SK-N-SH treated with all-trans-retinoic acid at 6 μM for 48 hours (cell line): ENCODE data around the gene UBR3.

Experiments
- ATAC-seq: fragments of 200-7000 bp; cut with Tn5 transposase; 3 replicates; pipeline ENCODE4 v1.9.1; 2020; ENCODE audit warnings: mild to moderate bottlenecking, moderate library complexity
- ARNTL ChIP-seq: fragments of 450-650 bp; formaldehyde crosslinking; IDR thresholded peaks from 2 replicates; pipeline ENCODE4 v1.5.0; 2020; ENCODE audit warnings: low read depth, mild to moderate bottlenecking, moderate library complexity, borderline replicate concordance
- BACH2 ChIP-seq: fragments of 250-450 bp; sonication (Bioruptor Pico); IDR thresholded peaks from 2 replicates; pipeline ENCODE4 v1.9.0; 2021; ENCODE audit warnings: mild to moderate bottlenecking, borderline replicate concordance
- CSDC2 ChIP-seq: fragments of 250-450 bp; sonication (Bioruptor Pico); IDR thresholded peaks from 2 replicates; pipeline ENCODE4 v1.5.0; 2020; ENCODE audit warnings: mild to moderate bottlenecking, moderate library complexity
- ESRRG ChIP-seq: fragments of 250-450 bp; sonication (Bioruptor Pico); IDR thresholded peaks from 2 replicates; pipeline ENCODE4 v1.6.1; 2021; ENCODE audit warnings: mild to moderate bottlenecking
- GLIS3 ChIP-seq: fragments of 250-450 bp; sonication (Bioruptor Pico); IDR thresholded peaks from 2 replicates; pipeline ENCODE4 v1.5.0; 2020; ENCODE audit warnings: mild to moderate bottlenecking, moderate library complexity
- ISL1 ChIP-seq: fragments of 250-450 bp; sonication (Bioruptor Pico); IDR thresholded peaks from 2 replicates; pipeline ENCODE4 v2.1.2; 2022; ENCODE audit warnings: mild to moderate bottlenecking, moderate library complexity
- OSR1 ChIP-seq: fragments of 250-450 bp; sonication (Bioruptor Pico); IDR thresholded peaks from 2 replicates; pipeline ENCODE4 v1.8.0; 2022; ENCODE audit warnings: moderate library complexity, mild to moderate bottlenecking, inconsistent platforms
- RARB ChIP-seq: fragments of 250-450 bp; sonication (Bioruptor Pico); IDR thresholded peaks from 2 replicates; pipeline ENCODE4 v1.8.0; 2021; ENCODE audit warnings: mild to moderate bottlenecking, moderate library complexity
- SNAI2 ChIP-seq: fragments of 250-450 bp; sonication (Bioruptor Pico); IDR thresholded peaks from 2 replicates; pipeline ENCODE4 v1.5.0; 2020; ENCODE audit warnings: mild to moderate bottlenecking, moderate library complexity
- TCF4 ChIP-seq: fragments of 250-450 bp; sonication (Bioruptor Pico); IDR thresholded peaks from 2 replicates; pipeline ENCODE4 v1.8.0; 2021; ENCODE audit warnings: mild to moderate bottlenecking, moderate library complexity, borderline replicate concordance
- ZFP30 ChIP-seq: fragments of 450-650 bp; formaldehyde crosslinking; IDR thresholded peaks from 2 replicates; pipeline ENCODE4 v1.5.0; 2022; ENCODE audit warnings: mild to moderate bottlenecking, moderate library complexity
- ZNF565 ChIP-seq: fragments of 450-650 bp; formaldehyde crosslinking; conservative IDR thresholded peaks from 2 replicates; pipeline ENCODE4 v1.5.0; 2020; ENCODE audit warnings: low read depth, mild to moderate bottlenecking, moderate library complexity
- ZNF70 ChIP-seq: fragments of 450-650 bp; formaldehyde crosslinking; IDR thresholded peaks from 2 replicates; pipeline ENCODE4 v1.5.0; 2020; ENCODE audit warnings: mild to moderate bottlenecking, moderate library complexity
- TF ChIP-seq, protein P1 (sequence below): fragments of 250-450 bp; sonication (Bioruptor Pico); IDR thresholded peaks from 2 replicates; pipeline ENCODE4 v1.5.0; 2020; ENCODE audit warnings: mild to moderate bottlenecking, moderate library complexity
- TF ChIP-seq, protein P2 (sequence below): fragments of 250-450 bp; sonication (Bioruptor Pico); IDR thresholded peaks from 2 replicates; pipeline ENCODE4 v1.8.0; 2020; ENCODE audit warnings: mild to moderate bottlenecking, moderate library complexity, borderline replicate concordance

The UBR3 gene

DNA sequence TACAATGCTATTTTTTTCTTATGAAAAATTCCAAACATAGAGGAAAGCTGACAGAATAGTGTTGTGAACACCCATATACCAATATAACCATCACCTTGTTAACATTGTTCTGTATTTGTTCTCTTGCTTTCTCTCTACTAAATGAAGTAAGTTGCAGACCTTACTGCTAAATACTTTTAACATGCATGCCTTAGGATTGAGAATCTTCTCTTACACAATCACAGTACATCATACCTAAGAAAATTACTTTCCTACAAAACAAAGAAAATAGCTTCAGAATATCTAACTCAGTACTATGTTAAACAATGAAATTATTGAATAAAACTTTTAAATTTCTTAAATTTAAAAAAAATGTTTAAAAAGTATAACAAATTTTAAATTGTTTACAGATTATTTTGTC lies 136.5 kb downstream of the UBR3 start:
- TF ChIP-seq, protein P1, sequence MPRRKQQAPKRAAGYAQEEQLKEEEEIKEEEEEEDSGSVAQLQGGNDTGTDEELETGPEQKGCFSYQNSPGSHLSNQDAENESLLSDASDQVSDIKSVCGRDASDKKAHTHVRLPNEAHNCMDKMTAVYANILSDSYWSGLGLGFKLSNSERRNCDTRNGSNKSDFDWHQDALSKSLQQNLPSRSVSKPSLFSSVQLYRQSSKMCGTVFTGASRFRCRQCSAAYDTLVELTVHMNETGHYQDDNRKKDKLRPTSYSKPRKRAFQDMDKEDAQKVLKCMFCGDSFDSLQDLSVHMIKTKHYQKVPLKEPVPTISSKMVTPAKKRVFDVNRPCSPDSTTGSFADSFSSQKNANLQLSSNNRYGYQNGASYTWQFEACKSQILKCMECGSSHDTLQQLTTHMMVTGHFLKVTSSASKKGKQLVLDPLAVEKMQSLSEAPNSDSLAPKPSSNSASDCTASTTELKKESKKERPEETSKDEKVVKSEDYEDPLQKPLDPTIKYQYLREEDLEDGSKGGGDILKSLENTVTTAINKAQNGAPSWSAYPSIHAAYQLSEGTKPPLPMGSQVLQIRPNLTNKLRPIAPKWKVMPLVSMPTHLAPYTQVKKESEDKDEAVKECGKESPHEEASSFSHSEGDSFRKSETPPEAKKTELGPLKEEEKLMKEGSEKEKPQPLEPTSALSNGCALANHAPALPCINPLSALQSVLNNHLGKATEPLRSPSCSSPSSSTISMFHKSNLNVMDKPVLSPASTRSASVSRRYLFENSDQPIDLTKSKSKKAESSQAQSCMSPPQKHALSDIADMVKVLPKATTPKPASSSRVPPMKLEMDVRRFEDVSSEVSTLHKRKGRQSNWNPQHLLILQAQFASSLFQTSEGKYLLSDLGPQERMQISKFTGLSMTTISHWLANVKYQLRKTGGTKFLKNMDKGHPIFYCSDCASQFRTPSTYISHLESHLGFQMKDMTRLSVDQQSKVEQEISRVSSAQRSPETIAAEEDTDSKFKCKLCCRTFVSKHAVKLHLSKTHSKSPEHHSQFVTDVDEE (CRISPR knock-in tag) = no peak
- TF ChIP-seq CSDC2 (no peak), ISL1 (CRISPR knock-in tag) (no peak), TCF4 (CRISPR knock-in tag) (no peak), OSR1 (CRISPR knock-in tag) (no peak), RARB (CRISPR knock-in tag) (no peak), SNAI2 (CRISPR knock-in tag) (no peak)
- TF ChIP-seq, protein P2, sequence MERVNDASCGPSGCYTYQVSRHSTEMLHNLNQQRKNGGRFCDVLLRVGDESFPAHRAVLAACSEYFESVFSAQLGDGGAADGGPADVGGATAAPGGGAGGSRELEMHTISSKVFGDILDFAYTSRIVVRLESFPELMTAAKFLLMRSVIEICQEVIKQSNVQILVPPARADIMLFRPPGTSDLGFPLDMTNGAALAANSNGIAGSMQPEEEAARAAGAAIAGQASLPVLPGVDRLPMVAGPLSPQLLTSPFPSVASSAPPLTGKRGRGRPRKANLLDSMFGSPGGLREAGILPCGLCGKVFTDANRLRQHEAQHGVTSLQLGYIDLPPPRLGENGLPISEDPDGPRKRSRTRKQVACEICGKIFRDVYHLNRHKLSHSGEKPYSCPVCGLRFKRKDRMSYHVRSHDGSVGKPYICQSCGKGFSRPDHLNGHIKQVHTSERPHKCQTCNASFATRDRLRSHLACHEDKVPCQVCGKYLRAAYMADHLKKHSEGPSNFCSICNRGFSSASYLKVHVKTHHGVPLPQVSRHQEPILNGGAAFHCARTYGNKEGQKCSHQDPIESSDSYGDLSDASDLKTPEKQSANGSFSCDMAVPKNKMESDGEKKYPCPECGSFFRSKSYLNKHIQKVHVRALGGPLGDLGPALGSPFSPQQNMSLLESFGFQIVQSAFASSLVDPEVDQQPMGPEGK = no peak
- TF ChIP-seq, all 23 proteins: peak for 0
- no peak for ATAC-seq

DNA sequence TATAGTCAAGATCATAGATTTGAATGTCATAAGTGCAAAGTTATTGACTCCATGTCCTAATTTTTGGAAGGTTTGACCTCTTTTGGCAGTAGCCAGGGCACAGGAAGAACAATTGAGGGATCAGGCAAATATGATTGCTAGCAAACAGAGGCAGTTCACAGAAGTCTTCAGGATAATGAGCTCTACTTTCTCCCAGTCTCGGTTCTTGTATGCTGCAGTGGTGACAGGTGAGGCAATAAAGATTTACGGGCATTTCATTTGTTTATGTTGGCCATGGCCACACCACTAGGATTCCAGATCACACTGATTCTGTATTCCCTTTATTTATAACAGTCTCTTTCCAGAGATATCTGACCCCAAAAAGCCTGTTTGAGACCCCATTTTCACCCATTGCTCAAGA lies 137.5 kb downstream of the UBR3 start:
- peak; percentile 26; the same call in 2 of the 3 replicates for ATAC-seq
- TF ChIP-seq GLIS3 (CRISPR knock-in tag) (no peak), ESRRG (CRISPR knock-in tag) (no peak), ZNF565 (CRISPR knock-in tag) (no peak), OSR1 (CRISPR knock-in tag) (no peak), ZFP30 (no peak), SNAI2 (CRISPR knock-in tag) (no peak), BACH2 (CRISPR knock-in tag) (no peak), ARNTL (CRISPR knock-in tag) (no peak), ZNF70 (CRISPR knock-in tag) (no peak), RARB (CRISPR knock-in tag) (no peak)
- TF ChIP-seq, protein P2 = no peak
- TF ChIP-seq, protein P1 (CRISPR knock-in tag) = no peak
- TF ChIP-seq, all 23 proteins: peak for 0

DNA sequence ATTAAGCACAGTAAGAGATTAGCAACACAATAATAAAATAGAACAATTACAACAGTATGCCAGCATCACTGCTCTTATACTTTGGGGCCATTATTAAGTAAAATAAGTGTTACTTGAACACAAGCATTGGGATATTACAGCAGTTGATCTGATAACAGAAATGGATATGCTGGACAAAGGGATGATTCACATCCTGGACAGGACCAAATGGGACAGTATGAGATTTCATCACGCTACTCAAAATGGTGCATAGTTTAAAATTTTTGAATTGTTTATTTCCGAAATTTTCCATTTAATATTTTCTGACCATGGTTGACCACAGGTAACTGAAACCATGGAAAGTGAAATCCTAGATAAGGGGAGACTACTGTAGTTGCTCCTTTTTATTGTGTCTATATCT lies 138.2 kb downstream of the UBR3 start:
- ATAC-seq = peak; percentile 69

More for the DNA sequence above, 138.2 kb downstream of the UBR3 start:
- peak; percentile 28; the same call in 1 of the 2 replicates for TF ChIP-seq ZNF70 (CRISPR knock-in tag)
- TF ChIP-seq, protein P2 = no peak
